Caco-2 (cell line): ENCODE data around the gene NOL6. TPM values are rescaled to one million over a fixed set of nuclear protein-coding genes. Genes with fewer than 3 reads are reported as not detected.
A peak's percentile ranks its signal among the peaks of the same experiment; 100 is the strongest.

Experiments
- BruUV-seq: library from RNA; stranded (reverse); fragments of 400-500 nt; replicated peaks from 2 replicates; lab custom pipeline; 2021; lab: Mats Ljungman, UMichigan
- CTCF ChIA-PET: fragments of 300-600 bp; sonication (Branson Sonifier 250); formaldehyde crosslinking; loops from one replicate; lab custom pipeline; 2022; ENCODE audit warnings: antibody characterized with exemption; lab: Charles Lee
- POLR2A ChIA-PET: fragments of 300-600 bp; sonication (Branson Sonifier 250); formaldehyde crosslinking; loops from one replicate; lab custom pipeline; 2022; ENCODE audit warnings: antibody characterized with exemption; lab: Charles Lee
- DNase-seq, 2 experiments: peaks; one replicate each; pipeline versions ENCODE4 v3.0.0 to v3.0.0-alpha.2; 2020 to 2022
- H3K27me3 ChIP-seq: replicated peaks from 2 replicates; pipeline ENCODE4 v1.6.0; 2011; ENCODE audit warnings: low read length; ENCODE audit not compliant: control insufficient read depth, insufficient read depth
- H3K36me3 ChIP-seq: 2 replicates; pipeline ENCODE4 v1.5.1; 2011; ENCODE audit warnings: low read length; ENCODE audit not compliant: control insufficient read depth, insufficient read depth
- H3K4me1 ChIP-seq: fragments of 250-450 bp; sonication (Bioruptor Pico); 2 replicates; pipeline ENCODE4 v1.5.1; 2020; ENCODE audit warnings: mild to moderate bottlenecking
- H3K4me3 ChIP-seq: 2 replicates; pipeline ENCODE4 v1.5.1; 2011; ENCODE audit warnings: low read depth, mild to moderate bottlenecking, control low read depth, low read length
- H3K9me3 ChIP-seq: fragments of 250-450 bp; sonication (Bioruptor Pico); 2 replicates; pipeline ENCODE4 v1.5.1; 2020; ENCODE audit warnings: mild to moderate bottlenecking, moderate library complexity
- H3K27ac Mint-ChIP-seq: one replicate; pipeline ENCODE4 v1.8.0; 2022; ENCODE audit warnings: mixed read lengths; ENCODE audit not compliant: unreplicated experiment
- H3K27me3 Mint-ChIP-seq: one replicate; pipeline ENCODE4 v1.8.0; 2022; ENCODE audit warnings: mixed read lengths; ENCODE audit not compliant: insufficient read depth, unreplicated experiment
- H3K36me3 Mint-ChIP-seq: one replicate; pipeline ENCODE4 v1.8.0; 2022; ENCODE audit warnings: mild to moderate bottlenecking, mixed read lengths; ENCODE audit not compliant: insufficient read depth, unreplicated experiment
- H3K4me1 Mint-ChIP-seq: one replicate; pipeline ENCODE4 v1.8.0; 2022; ENCODE audit warnings: low read depth, mixed read lengths; ENCODE audit not compliant: unreplicated experiment
- H3K4me3 Mint-ChIP-seq: one replicate; pipeline ENCODE4 v1.8.0; 2022; ENCODE audit warnings: mild to moderate bottlenecking, moderate library complexity, mixed read lengths; ENCODE audit not compliant: unreplicated experiment
- H3K9me3 Mint-ChIP-seq: one replicate; pipeline ENCODE4 v1.8.0; 2022; ENCODE audit warnings: mixed read lengths; ENCODE audit not compliant: unreplicated experiment
- intact Hi-C: fragments of 100-400 bp; cut with micrococcal nuclease; formaldehyde crosslinking; loops from one replicate; pipeline ENCODE4 v1.10.0; 2022; ENCODE audit not compliant: unreplicated experiment
- total RNA-seq: library from RNA; stranded (reverse); gene quantifications from 2 replicates; pipeline ENCODE4 v1.2.3, GENCODE V29; 2022
- TF ChIP-seq, protein P1 (sequence below), 2 experiments: fragments of 200-600 bp in 1 of 2; IDR thresholded peaks; 1 replicate in 1 of 2; 2 replicates in 1 of 2; pipeline versions ENCODE4 v1.5.1 to v1.8.0; 2011 to 2022; ENCODE audit warnings: antibody characterized with exemption in 1 of 2, control low read depth in 1 of 2, inconsistent platforms in 1 of 2, low read depth in 1 of 2, low read length in 1 of 2, mild to moderate bottlenecking in 1 of 2, moderate library complexity in 1 of 2; ENCODE audit not compliant: insufficient read depth in 1 of 2, severe bottlenecking in 1 of 2, unreplicated experiment in 1 of 2

NOL6 gene
- total RNA-seq, 1 experiment from 2014 or later, result 47.2 TPM

DNA sequence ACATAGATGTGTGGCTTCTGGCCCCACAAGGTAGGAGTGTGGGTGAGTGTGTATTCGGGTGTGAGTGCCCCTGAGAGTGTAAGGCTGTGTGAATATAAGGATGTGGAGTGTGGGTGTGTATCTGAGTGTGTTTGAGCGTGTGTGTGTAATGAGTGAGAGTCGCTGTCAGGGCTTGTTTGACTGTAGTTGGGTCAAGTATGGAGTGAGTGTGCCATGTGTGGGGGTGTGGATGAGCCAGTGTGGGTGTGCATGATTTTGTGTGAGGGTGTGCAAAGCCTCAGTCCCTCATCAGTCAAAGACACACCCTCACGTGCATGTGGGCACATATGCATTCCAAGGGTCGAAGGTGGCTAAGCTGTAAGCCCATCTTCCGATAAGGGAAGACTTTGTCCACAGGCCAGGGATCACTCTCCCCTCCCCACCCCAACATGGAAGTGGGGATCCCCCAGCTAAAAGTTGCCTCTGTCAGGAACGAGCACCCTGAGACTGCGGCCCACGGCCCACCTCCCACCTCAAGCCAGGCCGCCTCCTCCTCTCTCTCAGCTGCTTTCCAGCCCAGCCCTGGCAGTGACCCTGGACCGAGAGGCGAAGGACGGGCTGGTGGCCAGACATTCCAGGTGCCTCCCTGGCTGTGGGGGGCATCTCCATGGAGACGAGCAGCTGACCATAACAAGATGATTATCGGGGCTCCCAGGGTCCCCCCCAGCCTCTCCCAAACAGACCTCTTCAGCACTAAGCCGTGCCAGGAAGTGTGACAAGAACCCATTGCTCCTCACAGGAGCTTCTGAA is 39.2 kb downstream of the NOL6 start:
- no peaks in the 10 kb centered on the region for H3K9me3 ChIP-seq

DNA sequence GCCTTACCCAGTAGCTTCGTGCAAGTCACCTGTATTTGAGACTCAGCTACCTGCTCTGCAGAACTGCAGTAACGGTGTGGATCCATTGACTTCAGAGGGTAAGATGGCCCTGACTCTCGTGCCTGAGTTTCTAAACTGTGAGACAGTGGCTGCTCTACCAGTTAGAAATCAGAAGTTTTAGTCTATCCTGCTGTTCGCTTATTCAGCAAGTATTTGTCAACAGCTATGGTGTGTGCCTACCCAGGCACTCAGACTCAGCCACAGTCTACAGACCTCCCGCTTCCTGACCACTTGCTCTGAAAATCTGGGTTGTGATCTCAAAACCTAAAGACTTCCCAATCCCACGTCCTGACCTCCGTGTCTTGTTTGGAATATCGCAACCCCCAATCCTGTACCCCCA is 39.9 kb downstream of the NOL6 start:
- no peaks in the 10 kb centered on the region for H3K9me3 ChIP-seq
- H3K4me3 ChIP-seq, result no peak overlapping the region
- H3K4me3 Mint-ChIP-seq, result no peak overlapping the region
- no peaks in the 10 kb centered on the region for H3K9me3 Mint-ChIP-seq
- TF ChIP-seq, protein P1, sequence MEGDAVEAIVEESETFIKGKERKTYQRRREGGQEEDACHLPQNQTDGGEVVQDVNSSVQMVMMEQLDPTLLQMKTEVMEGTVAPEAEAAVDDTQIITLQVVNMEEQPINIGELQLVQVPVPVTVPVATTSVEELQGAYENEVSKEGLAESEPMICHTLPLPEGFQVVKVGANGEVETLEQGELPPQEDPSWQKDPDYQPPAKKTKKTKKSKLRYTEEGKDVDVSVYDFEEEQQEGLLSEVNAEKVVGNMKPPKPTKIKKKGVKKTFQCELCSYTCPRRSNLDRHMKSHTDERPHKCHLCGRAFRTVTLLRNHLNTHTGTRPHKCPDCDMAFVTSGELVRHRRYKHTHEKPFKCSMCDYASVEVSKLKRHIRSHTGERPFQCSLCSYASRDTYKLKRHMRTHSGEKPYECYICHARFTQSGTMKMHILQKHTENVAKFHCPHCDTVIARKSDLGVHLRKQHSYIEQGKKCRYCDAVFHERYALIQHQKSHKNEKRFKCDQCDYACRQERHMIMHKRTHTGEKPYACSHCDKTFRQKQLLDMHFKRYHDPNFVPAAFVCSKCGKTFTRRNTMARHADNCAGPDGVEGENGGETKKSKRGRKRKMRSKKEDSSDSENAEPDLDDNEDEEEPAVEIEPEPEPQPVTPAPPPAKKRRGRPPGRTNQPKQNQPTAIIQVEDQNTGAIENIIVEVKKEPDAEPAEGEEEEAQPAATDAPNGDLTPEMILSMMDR (IDR thresholded peaks at IDR 0.05; ENCODE audit: insufficient read depth in 1 of 2, low read depth in 1 of 2, low read length in 1 of 2, severe bottlenecking in 1 of 2, unreplicated experiment in 1 of 2), result no peak
- ChIA-PET POLR2A (no interaction called here), CTCF (interaction anchor here (0.5 to 1.1 kb wide), 2 partner anchors 18 to 617 kb away, joined by 3 to 6 read pairs; no protein-coding TSS in a partner anchor)
- DNase-seq, result no peak
- no TSS peak for BruUV-seq
- no peaks in the 10 kb centered on the region for H3K36me3 Mint-ChIP-seq
- H3K4me1 ChIP-seq, result peaks cover 43% of the 10 kb centered on the region
- no peaks in the 10 kb centered on the region for H3K36me3 ChIP-seq
- peaks cover 38% of the 10 kb centered on the region for H3K4me1 Mint-ChIP-seq
- peak overlapping the region; percentile 7 for H3K27ac Mint-ChIP-seq
- no peaks in the 10 kb centered on the region for H3K27me3 Mint-ChIP-seq
- intact Hi-C loops, result no loop called here
- no peaks in the 10 kb centered on the region for H3K27me3 ChIP-seq

More for the DNA sequence above, 39.2 kb downstream of the NOL6 start:
- no TSS peak for BruUV-seq
- TF ChIP-seq, protein P1 (IDR thresholded peaks at IDR 0.05; ENCODE audit: insufficient read depth in 1 of 2, low read depth in 1 of 2, low read length in 1 of 2, severe bottlenecking in 1 of 2, unreplicated experiment in 1 of 2), result no peak
- intact Hi-C loops, result no loop called here
- no peak overlapping the region for H3K4me3 Mint-ChIP-seq
- H3K27me3 ChIP-seq, result no peaks in the 10 kb centered on the region
- ChIA-PET POLR2A (no interaction called here), CTCF (interaction anchor here (0.5 kb wide), 1 partner anchor 16 kb away, joined by 5 read pairs; no protein-coding TSS in a partner anchor)
- H3K27ac Mint-ChIP-seq, result peak overlapping the region; percentile 7
- H3K9me3 Mint-ChIP-seq, result no peaks in the 10 kb centered on the region
- no peak overlapping the region for H3K4me3 ChIP-seq
- no peaks in the 10 kb centered on the region for H3K36me3 Mint-ChIP-seq
- no peak for DNase-seq
- H3K36me3 ChIP-seq, result no peaks in the 10 kb centered on the region
- no peaks in the 10 kb centered on the region for H3K27me3 Mint-ChIP-seq
- peaks cover 49% of the 10 kb centered on the region for H3K4me1 ChIP-seq
- H3K4me1 Mint-ChIP-seq, result peaks cover 43% of the 10 kb centered on the region

GRCh38 chr9:33431420-33431819 is 42.3 kb downstream of the NOL6 start:
- Mint-ChIP-seq H3K27ac (no peak overlapping the region), H3K27me3 (no peaks in the 10 kb centered on the region), H3K9me3 (no peaks in the 10 kb centered on the region), H3K4me1 (peaks cover 33% of the 10 kb centered on the region), H3K4me3 (no peak overlapping the region), H3K36me3 (no peaks in the 10 kb centered on the region)
- TF ChIP-seq, protein P1 (IDR thresholded peaks at IDR 0.05; ENCODE audit: insufficient read depth in 1 of 2, low read depth in 1 of 2, low read length in 1 of 2, severe bottlenecking in 1 of 2, unreplicated experiment in 1 of 2), result no peak
- POLR2A ChIA-PET, result no interaction called here
- Histone ChIP-seq H3K9me3 (no peaks in the 10 kb centered on the region), H3K4me3 (no peak overlapping the region), H3K27me3 (no peaks in the 10 kb centered on the region), H3K36me3 (no peaks in the 10 kb centered on the region), H3K4me1 (peaks cover 29% of the 10 kb centered on the region)
- CTCF ChIA-PET, result interaction anchor here (0.8 to 1.0 kb wide), 2 partner anchors 16 to 22 kb away, joined by 3 read pairs; no protein-coding TSS in a partner anchor
- intact Hi-C loops, result no loop called here
- no peak for DNase-seq
- BruUV-seq, result no TSS peak
